Measurements from ENCODE around the gene PRR12. TPM values are rescaled to one million over a fixed set of nuclear protein-coding genes. Genes with fewer than 3 reads are reported as not detected.

PRR12 gene
- total and polyA plus RNA-seq, 2 donors (not counting 1 experiment from before 2014, with no cell fraction given), result 0.40 to 2.1 TPM

DNA sequence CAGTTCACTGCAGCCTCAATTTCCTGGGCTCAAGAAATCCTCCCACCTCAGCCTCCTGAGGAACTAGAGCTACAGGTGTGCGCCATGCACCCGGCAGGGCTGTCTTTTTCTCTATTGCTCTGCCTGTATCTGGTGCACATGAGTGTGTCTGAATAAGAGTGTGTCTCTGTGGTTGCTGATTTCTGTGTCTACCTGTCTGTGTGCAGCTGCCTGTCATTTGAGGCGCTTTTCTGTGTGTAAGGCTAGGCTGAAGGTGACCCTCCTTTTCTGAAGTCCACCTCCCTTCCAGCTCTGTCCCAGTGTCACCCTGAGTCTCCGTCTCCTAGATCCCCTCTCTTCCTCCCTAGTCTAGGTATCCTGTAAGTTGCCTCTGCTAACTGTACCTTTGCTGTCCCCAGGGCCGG, 1.5 kb upstream of the PRR12 start:
- H3K9me3 ChIP-seq (ENCODE audit: control insufficient read depth, insufficient read depth, low read depth, low read length), result no peaks in the 10 kb centered on the region
- no peak overlapping the region for H3K4me2 ChIP-seq (ENCODE audit: extremely low read depth, insufficient read depth, low read length)
- H3K4me1 ChIP-seq (ENCODE audit: control insufficient read depth, extremely low read depth, insufficient read depth, low read length), result peaks cover 6% of the 10 kb centered on the region
- H2AFZ ChIP-seq (ENCODE audit: low read length), result no peak overlapping the region
- no peak for DNase-seq (ENCODE audit: low read depth in 2 of 2)
- H3K79me2 ChIP-seq (ENCODE audit: control insufficient read depth, insufficient read depth, low read length), result peaks cover 23% of the 10 kb centered on the region
- no peak overlapping the region for H3K27ac ChIP-seq (ENCODE audit: insufficient read depth, low read length)
- H4K20me1 ChIP-seq (ENCODE audit: control insufficient read depth, extremely low read depth, insufficient read depth, low read length), result no peaks in the 10 kb centered on the region
- no peak for TF ChIP-seq EZH2 (IDR thresholded peaks at IDR 0.05; ENCODE audit: low read length, missing control alignments)
- TF ChIP-seq, protein P1, sequence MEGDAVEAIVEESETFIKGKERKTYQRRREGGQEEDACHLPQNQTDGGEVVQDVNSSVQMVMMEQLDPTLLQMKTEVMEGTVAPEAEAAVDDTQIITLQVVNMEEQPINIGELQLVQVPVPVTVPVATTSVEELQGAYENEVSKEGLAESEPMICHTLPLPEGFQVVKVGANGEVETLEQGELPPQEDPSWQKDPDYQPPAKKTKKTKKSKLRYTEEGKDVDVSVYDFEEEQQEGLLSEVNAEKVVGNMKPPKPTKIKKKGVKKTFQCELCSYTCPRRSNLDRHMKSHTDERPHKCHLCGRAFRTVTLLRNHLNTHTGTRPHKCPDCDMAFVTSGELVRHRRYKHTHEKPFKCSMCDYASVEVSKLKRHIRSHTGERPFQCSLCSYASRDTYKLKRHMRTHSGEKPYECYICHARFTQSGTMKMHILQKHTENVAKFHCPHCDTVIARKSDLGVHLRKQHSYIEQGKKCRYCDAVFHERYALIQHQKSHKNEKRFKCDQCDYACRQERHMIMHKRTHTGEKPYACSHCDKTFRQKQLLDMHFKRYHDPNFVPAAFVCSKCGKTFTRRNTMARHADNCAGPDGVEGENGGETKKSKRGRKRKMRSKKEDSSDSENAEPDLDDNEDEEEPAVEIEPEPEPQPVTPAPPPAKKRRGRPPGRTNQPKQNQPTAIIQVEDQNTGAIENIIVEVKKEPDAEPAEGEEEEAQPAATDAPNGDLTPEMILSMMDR (conservative IDR thresholded peaks at IDR 0.05 in 1 of 2, IDR thresholded peaks at IDR 0.05 in 1 of 2; ENCODE audit: low read depth in 1 of 2, low read length in 2 of 2), result no peak
- H3K36me3 ChIP-seq (ENCODE audit: control insufficient read depth, insufficient read depth, low read length), result peaks cover 4% of the 10 kb centered on the region
- H3K9ac ChIP-seq (ENCODE audit: insufficient read depth, low read length), result no peak overlapping the region
- H3K27me3 ChIP-seq (ENCODE audit: control insufficient read depth, insufficient read depth, low read length), result no peaks in the 10 kb centered on the region
- no peak overlapping the region for H3K4me3 ChIP-seq (replicated peaks in 1 of 4; ENCODE audit: control extremely low read depth in 1 of 4, insufficient read depth in 1 of 4, low read depth in 3 of 4, low read length in 4 of 4)

DNA sequence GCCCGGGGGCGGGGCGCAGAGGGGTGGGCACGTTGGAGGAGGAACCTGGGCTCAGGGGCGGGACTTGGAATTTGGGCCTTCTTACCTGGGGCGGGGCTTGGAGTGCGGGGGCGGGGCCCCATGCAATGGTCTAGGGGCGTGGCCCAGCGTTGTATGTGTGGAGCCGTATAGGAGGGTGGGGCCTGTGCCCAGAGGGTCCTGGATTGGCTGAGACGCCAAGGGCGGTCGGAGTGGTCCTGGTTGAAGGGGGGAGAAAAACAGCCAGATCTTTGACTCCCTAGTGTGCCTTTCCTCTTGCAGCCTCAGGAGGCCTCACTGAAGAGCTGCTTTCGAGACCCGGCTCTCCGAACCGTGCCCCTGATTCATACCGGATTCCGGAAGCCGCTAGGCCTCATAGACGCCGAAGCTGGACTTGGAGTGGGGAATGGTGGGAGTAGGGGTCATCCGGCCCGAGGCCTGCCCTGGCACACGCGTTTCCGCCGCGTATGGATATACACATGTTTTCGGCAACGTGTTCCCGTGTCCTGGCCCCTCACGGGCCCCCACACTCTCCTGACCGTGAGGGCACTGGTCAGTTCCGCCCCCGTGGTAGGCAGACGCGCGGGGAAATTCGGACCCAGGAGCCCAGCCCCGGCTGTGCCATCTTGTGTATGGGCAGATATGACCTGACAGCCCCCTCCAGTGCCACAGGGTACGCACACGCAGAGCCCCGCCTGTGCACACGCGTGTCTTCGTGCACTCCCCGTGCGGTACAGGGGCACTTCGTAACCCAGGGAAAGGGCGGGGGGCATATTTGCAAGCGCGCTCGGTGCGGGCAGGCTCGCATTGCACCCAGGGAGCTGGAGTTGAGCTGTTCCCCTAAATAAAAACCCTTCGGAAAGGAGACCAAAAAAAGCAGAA, 661 bp upstream of the PRR12 start:
- peak overlapping the region; percentile 100 for H3K4me2 ChIP-seq (ENCODE audit: extremely low read depth, insufficient read depth, low read length)
- peaks cover 7% of the 10 kb centered on the region for H3K36me3 ChIP-seq (ENCODE audit: control insufficient read depth, insufficient read depth, low read length)
- H4K20me1 ChIP-seq (ENCODE audit: control insufficient read depth, extremely low read depth, insufficient read depth, low read length), result no peaks in the 10 kb centered on the region
- H3K79me2 ChIP-seq (ENCODE audit: control insufficient read depth, insufficient read depth, low read length), result peaks cover 25% of the 10 kb centered on the region
- peak overlapping the region; percentile 60 for H3K9ac ChIP-seq (ENCODE audit: insufficient read depth, low read length)
- peak; percentile 96 for DNase-seq (ENCODE audit: low read depth in 2 of 2)
- H2AFZ ChIP-seq (ENCODE audit: low read length), result peak overlapping the region; percentile 63
- no peak for TF ChIP-seq EZH2 (IDR thresholded peaks at IDR 0.05; ENCODE audit: low read length, missing control alignments)
- TF ChIP-seq, protein P1 (conservative IDR thresholded peaks at IDR 0.05 in 1 of 2, IDR thresholded peaks at IDR 0.05 in 1 of 2; ENCODE audit: low read depth in 1 of 2, low read length in 2 of 2), result peak in 1 of 2 donors; percentile 13
- peaks cover 6% of the 10 kb centered on the region for H3K4me1 ChIP-seq (ENCODE audit: control insufficient read depth, extremely low read depth, insufficient read depth, low read length)
- H3K27ac ChIP-seq (ENCODE audit: insufficient read depth, low read length), result peak overlapping the region; percentile 70
- no peaks in the 10 kb centered on the region for H3K9me3 ChIP-seq (ENCODE audit: control insufficient read depth, insufficient read depth, low read depth, low read length)
- H3K4me3 ChIP-seq (replicated peaks in 1 of 4; ENCODE audit: control extremely low read depth in 1 of 4, insufficient read depth in 1 of 4, low read depth in 3 of 4, low read length in 4 of 4), result peak overlapping the region; percentile 49 to 90 (median 75)
- H3K27me3 ChIP-seq (ENCODE audit: control insufficient read depth, insufficient read depth, low read length), result no peaks in the 10 kb centered on the region

DNA sequence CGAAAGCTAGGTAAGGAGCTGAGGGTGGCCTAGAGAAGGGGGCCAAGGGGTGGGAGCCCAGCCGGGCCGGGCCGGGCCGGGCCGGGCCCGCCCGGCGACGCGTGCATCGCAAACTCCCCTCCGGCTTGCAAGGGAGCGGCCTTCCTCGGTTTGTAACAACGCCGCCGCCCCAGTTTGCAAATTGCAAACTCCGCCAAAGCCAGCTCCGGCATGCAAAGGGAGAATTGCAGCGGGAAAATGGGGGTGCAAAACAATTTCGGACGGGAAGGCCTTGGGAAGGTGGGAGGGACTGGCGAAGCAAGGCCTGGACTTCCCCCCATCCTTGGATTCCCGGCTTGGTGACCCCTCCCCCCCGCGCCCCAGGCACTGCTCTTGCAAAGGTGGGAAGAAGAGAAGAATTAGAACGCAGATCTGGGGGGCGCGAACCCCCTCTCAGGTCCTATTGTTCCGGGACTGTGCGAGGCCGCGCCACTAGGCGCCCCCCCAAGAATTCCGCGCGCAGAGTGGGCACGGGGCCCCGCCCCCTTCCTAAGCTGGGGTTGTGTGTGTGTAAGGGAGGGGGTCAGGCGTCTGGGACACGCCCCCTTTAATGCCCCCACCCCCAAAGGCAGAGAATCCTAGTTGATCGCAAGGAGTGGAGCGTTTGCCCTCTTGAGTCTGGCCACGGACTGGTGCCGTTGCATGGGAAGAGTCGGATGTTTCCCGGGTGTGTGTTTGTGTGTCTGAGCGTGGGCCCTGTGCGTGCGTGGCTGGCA, 926 bp downstream of the PRR12 start:
- Histone ChIP-seq H3K4me2 (ENCODE audit: extremely low read depth, insufficient read depth, low read length) (peak overlapping the region; percentile 96), H3K36me3 (ENCODE audit: control insufficient read depth, insufficient read depth, low read length) (peaks cover 15% of the 10 kb centered on the region), H2AFZ (ENCODE audit: low read length) (no peak overlapping the region), H3K4me3 (replicated peaks in 1 of 4; ENCODE audit: control extremely low read depth in 1 of 4, insufficient read depth in 1 of 4, low read depth in 3 of 4, low read length in 4 of 4) (peak overlapping the region; percentile 72 to 90 (median 84)), H4K20me1 (ENCODE audit: control insufficient read depth, extremely low read depth, insufficient read depth, low read length) (no peaks in the 10 kb centered on the region), H3K27ac (ENCODE audit: insufficient read depth, low read length) (peak overlapping the region; percentile 54), H3K9ac (ENCODE audit: insufficient read depth, low read length) (peak overlapping the region; percentile 50), H3K27me3 (ENCODE audit: control insufficient read depth, insufficient read depth, low read length) (no peaks in the 10 kb centered on the region), H3K79me2 (ENCODE audit: control insufficient read depth, insufficient read depth, low read length) (peaks cover 25% of the 10 kb centered on the region), H3K4me1 (ENCODE audit: control insufficient read depth, extremely low read depth, insufficient read depth, low read length) (peaks cover 6% of the 10 kb centered on the region), H3K9me3 (ENCODE audit: control insufficient read depth, insufficient read depth, low read depth, low read length) (no peaks in the 10 kb centered on the region)
- TF ChIP-seq, protein P1 (conservative IDR thresholded peaks at IDR 0.05 in 1 of 2, IDR thresholded peaks at IDR 0.05 in 1 of 2; ENCODE audit: low read depth in 1 of 2, low read length in 2 of 2), result no peak
- no peak for TF ChIP-seq EZH2 (IDR thresholded peaks at IDR 0.05; ENCODE audit: low read length, missing control alignments)
- peak; percentile 38 to 49 for DNase-seq (ENCODE audit: low read depth in 2 of 2)
